HG03457 (cell line): ENCODE measurements around the gene BRD3.
"Not testable (repeated sequence)": the region's sequence is repeated elsewhere in the genome, so short reads cannot be mapped to it uniquely, and the experiment has no call there.

Experiments
- ATAC-seq: cut with Tn5 transposase; IDR thresholded peaks from one replicate; pipeline ENCODE4 v1.9.1; 2021; ENCODE audit warnings: moderate number of reproducible peaks; ENCODE audit not compliant: unreplicated experiment

Gene BRD3

GRCh38 chr9:133995012-133995896, 72.6 kb downstream of the BRD3 start:
- ATAC-seq = no peak

GRCh38 chr9:133994353-133995011, 73.3 kb downstream of the BRD3 start:
- no peak for ATAC-seq

GRCh38 chr9:133993635-133994253, 74.1 kb downstream of the BRD3 start:
- no peak for ATAC-seq

GRCh38 chr9:133992780-133993634, 74.8 kb downstream of the BRD3 start:
- no peak for ATAC-seq

- ATAC-seq = no peak
These were observed 75.7 kb downstream of the BRD3 start, which contains the start of gene VAV2 for GRCh38 chr9:133991964-133992779. TSS of gene VAV2 (minus strand) at chr9:133992324. CDS start at chr9:133992278, 46 bp downstream.

- ATAC-seq = no peak
These were observed 76.5 kb downstream of the BRD3 start for GRCh38 chr9:133991214-133991921.

- ATAC-seq = no peak
These were observed 77.2 kb downstream of the BRD3 start for GRCh38 chr9:133990366-133991213.

- ATAC-seq = no peak
These were observed 78.0 kb downstream of the BRD3 start for GRCh38 chr9:133989625-133990365.

- not testable (repeated sequence) for ATAC-seq
These were observed 79.1 kb downstream of the BRD3 start for GRCh38 chr9:133988771-133989170.

- ATAC-seq = no peak
These were observed 79.7 kb downstream of the BRD3 start for GRCh38 chr9:133987946-133988665.

GRCh38 chr9:133987446-133987788, 80.4 kb downstream of the BRD3 start:
- no peak for ATAC-seq

GRCh38 chr9:133986774-133987445, 80.9 kb downstream of the BRD3 start:
- ATAC-seq = no peak

- no peak for ATAC-seq
These were observed 81.8 kb downstream of the BRD3 start for GRCh38 chr9:133986061-133986460.

- ATAC-seq = no peak
These were observed 84.7 kb downstream of the BRD3 start for GRCh38 chr9:133982971-133983720.

- no peak for ATAC-seq
These were observed 85.7 kb downstream of the BRD3 start for GRCh38 chr9:133981958-133982681.
